ENCODE data around the gene CCDC154.

GRCh38 chr16:1427473-1428461, 16.6 kb downstream of the CCDC154 start:
- TF ChIP-seq REST (IDR thresholded peaks at IDR 0.05; ENCODE audit: low read depth, low read length) (no peak), SUZ12 (IDR thresholded peaks at IDR 0.05; ENCODE audit: unreplicated experiment) (no peak), CTCF (IDR thresholded peaks at IDR 0.05 in 2 of 3, conservative IDR thresholded peaks at IDR 0.05 in 1 of 3; ENCODE audit: control insufficient read depth in 2 of 3, extremely low read depth in 1 of 3, insufficient read depth in 1 of 3, low read depth in 3 of 3, low read length in 3 of 3) (no peak), RFX5 (IDR thresholded peaks at IDR 0.05; ENCODE audit: low read depth, low read length) (no peak), MAX (IDR thresholded peaks at IDR 0.05; ENCODE audit: low read depth, low read length) (no peak), YY1 (IDR thresholded peaks at IDR 0.05; ENCODE audit: low read depth, low read length) (no peak), NFIC (IDR thresholded peaks at IDR 0.05; ENCODE audit: low read depth, low read length) (no peak), RB1 (IDR thresholded peaks at IDR 0.05; ENCODE audit: borderline replicate concordance) (no peak), CEBPB (IDR thresholded peaks at IDR 0.05; ENCODE audit: borderline replicate concordance in 1 of 2, low read depth in 2 of 2, low read length in 2 of 2) (no peak), YBX1 (IDR thresholded peaks at IDR 0.05) (no peak), NRF1 (conservative IDR thresholded peaks at IDR 0.05; ENCODE audit: low read depth, low read length) (no peak), ZNF274 (IDR thresholded peaks at IDR 0.05; ENCODE audit: insufficient read depth, insufficient read length) (no peak)

All from GM12878 (cell line).